A549 (cell line): ENCODE data around the gene PCDH1. TPM values are rescaled to one million over a fixed set of nuclear protein-coding genes. Genes with fewer than 3 reads are reported as not detected.

Experiments
- ATAC-seq, 2 experiments: fragments of 200-7000 bp in 1 of 2; fragments of >200 bp in 1 of 2; cut with Nextera tagmentation in 1 of 2; cut with Tn5 transposase in 1 of 2; 3 replicates each; pipeline versions ENCODE4 v1.8.0 to v1.9.1; 2018 to 2020; ENCODE audit warnings: mild to moderate bottlenecking in 1 of 2, moderate library complexity in 1 of 2
- CTCF ChIA-PET: fragments of 300-600 bp; sonication (Branson Sonifier 250); formaldehyde crosslinking; extraction: SDS; loops from one replicate; lab custom pipeline; 2021; ENCODE audit warnings: antibody characterized with exemption, inconsistent platforms; lab: Yijun Ruan, JAX
- POLR2A ChIA-PET: fragments of 350-600 bp; formaldehyde crosslinking; extraction: SDS; loops from one replicate; lab custom pipeline; 2021; ENCODE audit warnings: antibody characterized with exemption, inconsistent platforms; lab: Yijun Ruan, JAX
- DNase-seq, 2 experiments: peaks; one replicate each; pipeline versions ENCODE4 v3.0.0 to v3.0.0-alpha.2; 2011 to 2016; ENCODE audit warnings: low read depth in 1 of 2, low spot score in 1 of 2
- FAIRE-seq: peaks from 2 replicates; lab custom pipeline; 2011; peaks lifted over from hg19 to GRCh38; lab: Jason Lieb, UNC
- H3K27ac ChIP-seq, 2 experiments: fragments of >200 bp; sonication (Bioruptor Twin); formaldehyde crosslinking; 3 replicates each; pipeline ENCODE4 v1.5.1; 2016 to 2017
- H3K4me1 ChIP-seq: fragments of >200 bp; sonication (Bioruptor Twin); formaldehyde crosslinking; 3 replicates; pipeline ENCODE4 v1.6.1; 2016
- H3K4me2 ChIP-seq: fragments of >200 bp; sonication (Bioruptor Twin); formaldehyde crosslinking; 3 replicates; pipeline ENCODE4 v1.6.1; 2016
- H3K4me3 ChIP-seq: fragments of >200 bp; sonication (Bioruptor Twin); formaldehyde crosslinking; 3 replicates; pipeline ENCODE4 v1.5.1; 2016
- H3K9me3 ChIP-seq: fragments of >200 bp; sonication (Bioruptor Twin); formaldehyde crosslinking; 3 replicates; pipeline ENCODE4 v1.6.1; 2016
- BCL3 ChIP-seq: fragments of >200 bp; sonication (Bioruptor Twin); formaldehyde crosslinking; IDR thresholded peaks from 3 replicates; pipeline ENCODE4 v1.6.1; 2016
- BHLHE40 ChIP-seq: IDR thresholded peaks from 2 replicates; pipeline ENCODE4 v1.6.1; 2012; ENCODE audit warnings: low read depth, low read length, inconsistent platforms
- CBX8 ChIP-seq: fragments of 200-600 bp; sonication (generic); IDR thresholded peaks from 2 replicates; pipeline ENCODE4 v1.6.1; 2016
- CHD2 ChIP-seq: fragments of 150-350 bp; IDR thresholded peaks from 2 replicates; pipeline ENCODE4 v1.6.1; 2014; ENCODE audit warnings: low read length; ENCODE audit not compliant: partially characterized antibody
- CHD4 ChIP-seq: fragments of 200-600 bp; sonication (generic); IDR thresholded peaks from 2 replicates; pipeline ENCODE4 v1.6.1; 2016; ENCODE audit warnings: antibody characterized with exemption, mild to moderate bottlenecking, borderline replicate concordance
- EHF ChIP-seq: fragments of 250-450 bp; sonication (Bioruptor Pico); IDR thresholded peaks from 2 replicates; pipeline ENCODE4 v1.5.0; 2020; ENCODE audit warnings: mild to moderate bottlenecking
- EHMT2 ChIP-seq: fragments of 200-600 bp; sonication (generic); IDR thresholded peaks from 2 replicates; pipeline ENCODE4 v1.6.1; 2016; ENCODE audit warnings: antibody characterized with exemption, low read depth, mild to moderate bottlenecking, moderate library complexity
- FOSB ChIP-seq: fragments of 250-450 bp; sonication (Bioruptor Pico); IDR thresholded peaks from 2 replicates; pipeline ENCODE4 v1.5.0; 2020; ENCODE audit warnings: mild to moderate bottlenecking, moderate library complexity
- FOXS1 ChIP-seq: fragments of 250-450 bp; sonication (Bioruptor Pico); IDR thresholded peaks from 2 replicates; pipeline ENCODE4 v1.5.0; 2020; ENCODE audit warnings: mild to moderate bottlenecking, moderate library complexity
- GATA3 ChIP-seq: IDR thresholded peaks from 2 replicates; pipeline ENCODE4 v1.6.1; 2012; ENCODE audit warnings: borderline replicate concordance
- HDAC2 ChIP-seq: fragments of 200-600 bp; sonication (generic); IDR thresholded peaks from 2 replicates; pipeline ENCODE4 v1.6.1; 2016
- HEYL ChIP-seq: fragments of 250-450 bp; sonication (Bioruptor Pico); IDR thresholded peaks from 2 replicates; pipeline ENCODE4 v1.8.0; 2021; ENCODE audit warnings: mild to moderate bottlenecking, moderate library complexity
- HOXA7 ChIP-seq: fragments of 250-450 bp; sonication (Bioruptor Pico); IDR thresholded peaks from 2 replicates; pipeline ENCODE4 v1.5.0; 2020; ENCODE audit warnings: mild to moderate bottlenecking, moderate library complexity
- HOXB5 ChIP-seq: fragments of 250-450 bp; sonication (Bioruptor Pico); IDR thresholded peaks from 2 replicates; pipeline ENCODE4 v1.5.0; 2020; ENCODE audit warnings: mild to moderate bottlenecking, moderate library complexity
- JUN ChIP-seq, 2 experiments: fragments of >200 bp; sonication (Bioruptor Twin); formaldehyde crosslinking; IDR thresholded peaks; 2 replicates in 1 of 2; 3 replicates in 1 of 2; pipeline ENCODE4 v1.6.1; 2016 to 2017
- KDM5A ChIP-seq: fragments of 200-600 bp; sonication (generic); IDR thresholded peaks from 2 replicates; pipeline ENCODE4 v1.6.1; 2016; ENCODE audit warnings: antibody characterized with exemption, mild to moderate bottlenecking
- NFE2L2 ChIP-seq: fragments of 150-350 bp; conservative IDR thresholded peaks from 2 replicates; pipeline ENCODE4 v1.6.1; 2014; ENCODE audit warnings: low read length
- NPAS2 ChIP-seq: fragments of 250-450 bp; sonication (Bioruptor Pico); IDR thresholded peaks from 2 replicates; pipeline ENCODE4 v1.8.0; 2022; ENCODE audit warnings: mild to moderate bottlenecking, moderate library complexity, borderline replicate concordance
- NR3C1 ChIP-seq: fragments of >200 bp; sonication (Bioruptor Twin); formaldehyde crosslinking; IDR thresholded peaks from 3 replicates; pipeline ENCODE4 v1.6.1; 2017
- REST ChIP-seq: fragments of 200-600 bp; sonication (generic); IDR thresholded peaks from 2 replicates; pipeline ENCODE4 v1.6.1; 2016; ENCODE audit warnings: antibody characterized with exemption, mild to moderate bottlenecking, moderate library complexity
- RNF2 ChIP-seq: fragments of 200-600 bp; sonication (generic); IDR thresholded peaks from 2 replicates; pipeline ENCODE4 v1.6.1; 2016; ENCODE audit warnings: low read depth, mild to moderate bottlenecking, antibody characterized with exemption, moderate library complexity, borderline replicate concordance
- SMC3 ChIP-seq: fragments of >200 bp; sonication (Bioruptor Twin); formaldehyde crosslinking; IDR thresholded peaks from 3 replicates; pipeline ENCODE4 v1.6.1; 2018; ENCODE audit warnings: inconsistent platforms
- TP53 ChIP-seq: fragments of 250-450 bp; sonication (Bioruptor Pico); IDR thresholded peaks from 2 replicates; pipeline ENCODE4 v1.5.0; 2021; ENCODE audit warnings: mild to moderate bottlenecking, moderate library complexity
- ZC3H11A ChIP-seq: fragments of 450-650 bp; IDR thresholded peaks from 2 replicates; pipeline ENCODE4 v1.6.1; 2014; ENCODE audit warnings: antibody characterized with exemption, mild to moderate bottlenecking
- ZFP36 ChIP-seq: fragments of 450-650 bp; IDR thresholded peaks from 2 replicates; pipeline ENCODE4 v1.6.1; 2014; ENCODE audit warnings: borderline replicate concordance; ENCODE audit not compliant: partially characterized antibody
- ZNF302 ChIP-seq: fragments of 250-450 bp; sonication (Bioruptor Pico); IDR thresholded peaks from 2 replicates; pipeline ENCODE4 v1.9.0; 2021; ENCODE audit warnings: inconsistent platforms, mild to moderate bottlenecking, moderate library complexity
- ZSCAN20 ChIP-seq: fragments of 250-450 bp; sonication (Bioruptor Pico); IDR thresholded peaks from 2 replicates; pipeline ENCODE4 v1.8.0; 2022; ENCODE audit warnings: mild to moderate bottlenecking, moderate library complexity
- WGBS: methylation state at CpG from one replicate; pipeline ENCODE4 v1.1.6; 2017; ENCODE audit errors: missing lambda C conversion rate; 5-methylcytosine and 5-hydroxymethylcytosine counted together
- polyA plus RNA-seq, 4 experiments: library from polyadenylated mRNA; depleted of rRNA in 3 of 4; stranded (reverse); fragments of >200 nt; fragmentation: RNase III in 1 of 4; extraction: RNeasy Plus Mini Kit Qiagen cat#74134 plus additional on column Dnase treatment in 1 of 4; gene quantifications; 2 replicates in 3 of 4; 3 replicates in 1 of 4; pipeline ENCODE4 v1.2.3, GENCODE V29; 2011 to 2017
- TF ChIP-seq, protein P1 (sequence below): fragments of 450-650 bp; IDR thresholded peaks from 2 replicates; pipeline ENCODE4 v1.6.1; 2014; ENCODE audit warnings: antibody characterized with exemption
- TF ChIP-seq, protein P2 (sequence below): IDR thresholded peaks from 2 replicates; pipeline ENCODE4 v1.6.1; 2012
- TF ChIP-seq, protein P3 (sequence below): fragments of 150-350 bp; IDR thresholded peaks from 2 replicates; pipeline ENCODE4 v1.6.1; 2014; ENCODE audit warnings: low read depth, mild to moderate bottlenecking, low read length

Gene PCDH1
- polyA plus RNA-seq, 2 of the 4 experiments (the other 2 are of a cell fraction) = 0.41 to 2.9 TPM

DNA sequence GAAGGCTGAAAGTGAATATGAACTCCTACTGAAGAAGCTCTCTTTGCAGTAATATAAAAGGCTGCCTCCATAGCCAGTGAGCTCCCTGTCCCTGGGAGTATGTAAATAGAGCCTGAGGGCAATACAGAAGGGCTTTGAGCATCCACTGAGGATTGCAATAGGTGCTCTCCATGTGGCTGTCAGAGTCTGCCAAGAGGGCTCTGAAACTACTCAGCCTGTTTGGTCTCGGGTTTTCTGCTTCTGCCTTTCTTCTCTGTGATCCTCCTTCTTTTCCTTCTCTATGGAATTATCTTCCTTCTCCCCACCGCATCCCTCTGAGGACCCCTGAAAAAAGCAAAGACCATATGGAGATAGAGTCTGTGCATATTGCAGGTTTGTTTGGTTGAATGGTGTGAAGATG lies 69.4 kb downstream of the PCDH1 start:
- ATAC-seq (no peak), DNase-seq (no peak), FAIRE-seq (no peak)
- Histone ChIP-seq H3K4me2 (no peak overlapping the region), H3K9me3 (no peaks in the 10 kb centered on the region), H3K27ac (no peak overlapping the region), H3K4me3 (no peak overlapping the region), H3K4me1 (no peaks in the 10 kb centered on the region)
- no peak for TF ChIP-seq HOXA7 (CRISPR knock-in tag)
- TF ChIP-seq REST = no peak
- TF ChIP-seq CBX8 = no peak
- TF ChIP-seq NR3C1 = no peak
- TF ChIP-seq CHD4 = no peak
- TF ChIP-seq FOXS1 (CRISPR knock-in tag) = no peak
- TF ChIP-seq ZFP36 = no peak
- TF ChIP-seq EHF (CRISPR knock-in tag) = no peak
- ChIA-PET CTCF (interaction anchor here (0.8 to 1.6 kb wide), 4 partner anchors 24 to 117 kb away, joined by 3 to 4 read pairs (median 3); no protein-coding TSS in a partner anchor), POLR2A (no interaction called here)
- WGBS = 64% methylated on average over 2 of the region's 2 CpGs

- Histone ChIP-seq H3K27ac (no peak overlapping the region), H3K9me3 (no peaks in the 10 kb centered on the region), H3K4me3 (no peak overlapping the region), H3K4me1 (no peaks in the 10 kb centered on the region), H3K4me2 (no peak overlapping the region)
- ChIA-PET POLR2A (no interaction called here), CTCF (interaction anchor here (0.6 to 2.2 kb wide), 7 partner anchors 45 to 191 kb away, joined by 3 to 7 read pairs (median 3); no protein-coding TSS in a partner anchor)
- WGBS = 47% methylated on average over 6 of the region's 6 CpGs
- ATAC-seq (no peak), FAIRE-seq (no peak), DNase-seq (no peak)
- TF ChIP-seq ZNF302 = no peak
- no peak for TF ChIP-seq HDAC2
- TF ChIP-seq, protein P1, sequence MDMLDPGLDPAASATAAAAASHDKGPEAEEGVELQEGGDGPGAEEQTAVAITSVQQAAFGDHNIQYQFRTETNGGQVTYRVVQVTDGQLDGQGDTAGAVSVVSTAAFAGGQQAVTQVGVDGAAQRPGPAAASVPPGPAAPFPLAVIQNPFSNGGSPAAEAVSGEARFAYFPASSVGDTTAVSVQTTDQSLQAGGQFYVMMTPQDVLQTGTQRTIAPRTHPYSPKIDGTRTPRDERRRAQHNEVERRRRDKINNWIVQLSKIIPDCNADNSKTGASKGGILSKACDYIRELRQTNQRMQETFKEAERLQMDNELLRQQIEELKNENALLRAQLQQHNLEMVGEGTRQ = no peak
- TF ChIP-seq KDM5A = no peak
- TF ChIP-seq, protein P2, sequence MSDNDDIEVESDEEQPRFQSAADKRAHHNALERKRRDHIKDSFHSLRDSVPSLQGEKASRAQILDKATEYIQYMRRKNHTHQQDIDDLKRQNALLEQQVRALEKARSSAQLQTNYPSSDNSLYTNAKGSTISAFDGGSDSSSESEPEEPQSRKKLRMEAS = no peak
- TF ChIP-seq JUN (IDR thresholded peaks at IDR 0.05) = no peak
- no peak for TF ChIP-seq SMC3
- no peak for TF ChIP-seq NFE2L2
- TF ChIP-seq FOSB = no peak
- no peak for TF ChIP-seq RNF2
- TF ChIP-seq ZC3H11A = no peak
Observed at GRCh38 chr5:141807732-141808131, 70.5 kb downstream of the PCDH1 start.

GRCh38 chr5:141807329-141807728 lies 70.9 kb downstream of the PCDH1 start:
- ChIA-PET CTCF (interaction anchor here (0.6 to 2.2 kb wide), 7 partner anchors 44 to 190 kb away, joined by 3 to 7 read pairs (median 3); no protein-coding TSS in a partner anchor), POLR2A (no interaction called here)
- no peak overlapping the region for H3K27ac ChIP-seq
- H3K4me1 ChIP-seq = no peaks in the 10 kb centered on the region
- ATAC-seq (no peak), DNase-seq (no peak), FAIRE-seq (no peak)
- 52% methylated on average over 11 of the region's 11 CpGs for WGBS
- no peak overlapping the region for H3K4me3 ChIP-seq
- no peaks in the 10 kb centered on the region for H3K9me3 ChIP-seq
- H3K4me2 ChIP-seq = no peak overlapping the region
- TF ChIP-seq RNF2 = no peak
- no peak for TF ChIP-seq BCL3
- TF ChIP-seq NR3C1 = no peak
- TF ChIP-seq, protein P3, sequence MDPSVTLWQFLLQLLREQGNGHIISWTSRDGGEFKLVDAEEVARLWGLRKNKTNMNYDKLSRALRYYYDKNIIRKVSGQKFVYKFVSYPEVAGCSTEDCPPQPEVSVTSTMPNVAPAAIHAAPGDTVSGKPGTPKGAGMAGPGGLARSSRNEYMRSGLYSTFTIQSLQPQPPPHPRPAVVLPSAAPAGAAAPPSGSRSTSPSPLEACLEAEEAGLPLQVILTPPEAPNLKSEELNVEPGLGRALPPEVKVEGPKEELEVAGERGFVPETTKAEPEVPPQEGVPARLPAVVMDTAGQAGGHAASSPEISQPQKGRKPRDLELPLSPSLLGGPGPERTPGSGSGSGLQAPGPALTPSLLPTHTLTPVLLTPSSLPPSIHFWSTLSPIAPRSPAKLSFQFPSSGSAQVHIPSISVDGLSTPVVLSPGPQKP = no peak
- TF ChIP-seq EHMT2 = no peak
- no peak for TF ChIP-seq ZFP36
- TF ChIP-seq NPAS2 (CRISPR knock-in tag) = no peak
- TF ChIP-seq FOXS1 (CRISPR knock-in tag) = no peak
- TF ChIP-seq TP53 = no peak
- TF ChIP-seq JUN (IDR thresholded peaks at IDR 0.05) = no peak
- no peak for TF ChIP-seq ZSCAN20
- no peak for TF ChIP-seq CHD2
- TF ChIP-seq EHF (CRISPR knock-in tag) = no peak
- TF ChIP-seq BHLHE40 = no peak
- no peak for TF ChIP-seq GATA3
- TF ChIP-seq HEYL (CRISPR knock-in tag) = no peak
- no peak for TF ChIP-seq HOXB5 (CRISPR knock-in tag)
